Measurements from ENCODE around the gene TFIP11.

DNA sequence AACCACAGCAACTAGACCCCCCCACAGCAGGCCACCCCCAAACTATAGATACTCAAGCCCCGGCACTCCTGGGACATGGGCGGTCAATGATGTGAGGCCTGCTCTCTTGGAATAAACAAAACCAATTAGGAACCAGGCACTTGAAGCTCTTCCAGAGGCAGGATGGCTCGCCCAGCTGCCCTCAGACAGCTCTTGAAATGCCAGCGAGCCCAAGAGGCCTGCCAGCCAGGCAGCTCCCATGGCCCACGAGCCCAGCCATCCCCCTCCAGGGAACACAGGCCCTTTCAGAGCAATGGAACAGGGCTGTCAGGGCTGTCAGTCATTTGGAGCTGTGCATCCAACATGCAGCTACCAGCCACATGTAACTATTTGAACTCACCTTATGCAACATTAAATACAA is 34.0 kb upstream of the TFIP11 start:
- TF ChIP-seq CTCF (IDR thresholded peaks at IDR 0.05) = no peak
- TF ChIP-seq POLR2A (IDR thresholded peaks at IDR 0.05) = no peak
